SKM-1 treated with dmso at 0.1 percent for 144 hours (cell line): ENCODE measurements around the gene SSNA1.
A peak's percentile ranks its signal among the peaks of the same experiment; 100 is the strongest.

ENCODE experiments used
- DNase-seq: peaks from one replicate; lab custom pipeline; 2025; ENCODE audit not compliant: unreplicated experiment; lab: John Stamatoyannopoulos, UW

SSNA1 gene, protein sequence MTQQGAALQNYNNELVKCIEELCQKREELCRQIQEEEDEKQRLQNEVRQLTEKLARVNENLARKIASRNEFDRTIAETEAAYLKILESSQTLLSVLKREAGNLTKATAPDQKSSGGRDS

GRCh38 chr9:137188490-137189296 is at the start of gene SSNA1, which contains the start of gene ANAPC2:
Gene SSNA1 (plus strand): TSS chr9:137188676. CDS start chr9:137188727, 51 bp downstream.
Gene ANAPC2 (minus strand): TSS chr9:137188560. CDS start chr9:137188532, 28 bp downstream.
- peak; percentile 82 for DNase-seq

GRCh38 chr9:137138722-137139467 is 49.6 kb upstream of the SSNA1 start, which contains the start of gene GRIN1:
Gene GRIN1 (plus strand): TSS chr9:137139154. CDS start chr9:137139487, 333 bp downstream.
- no peak for DNase-seq

GRCh38 chr9:137139468-137140150 is 48.9 kb upstream of the SSNA1 start:
- DNase-seq: no peak

GRCh38 chr9:137140151-137141012 is 48.1 kb upstream of the SSNA1 start:
- DNase-seq: no peak

- no peak for DNase-seq
Observed at GRCh38 chr9:137141050-137141810, 47.2 kb upstream of the SSNA1 start.

- no peak for DNase-seq
Observed at GRCh38 chr9:137141976-137142936, 46.2 kb upstream of the SSNA1 start.

DNA sequence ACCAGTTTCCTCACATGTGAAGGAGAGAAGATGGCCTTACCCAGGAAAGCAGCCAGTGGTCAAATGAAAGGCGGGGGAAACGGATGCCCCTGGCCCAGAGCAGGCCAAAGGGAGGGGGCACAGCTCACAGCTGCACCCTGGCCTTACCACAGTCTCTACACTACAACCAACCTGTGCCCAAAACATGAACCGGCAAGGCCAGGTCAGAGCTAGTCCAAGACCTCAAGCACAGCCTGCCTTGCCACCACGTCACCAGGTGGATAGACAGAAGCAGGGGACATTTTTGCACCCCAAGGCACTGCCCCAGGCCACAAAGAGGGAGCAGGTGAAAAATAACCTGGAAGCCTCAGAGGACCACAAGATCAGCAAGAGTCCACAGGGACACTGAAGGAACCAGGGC is 45.0 kb upstream of the SSNA1 start:
- no peak for DNase-seq

DNA sequence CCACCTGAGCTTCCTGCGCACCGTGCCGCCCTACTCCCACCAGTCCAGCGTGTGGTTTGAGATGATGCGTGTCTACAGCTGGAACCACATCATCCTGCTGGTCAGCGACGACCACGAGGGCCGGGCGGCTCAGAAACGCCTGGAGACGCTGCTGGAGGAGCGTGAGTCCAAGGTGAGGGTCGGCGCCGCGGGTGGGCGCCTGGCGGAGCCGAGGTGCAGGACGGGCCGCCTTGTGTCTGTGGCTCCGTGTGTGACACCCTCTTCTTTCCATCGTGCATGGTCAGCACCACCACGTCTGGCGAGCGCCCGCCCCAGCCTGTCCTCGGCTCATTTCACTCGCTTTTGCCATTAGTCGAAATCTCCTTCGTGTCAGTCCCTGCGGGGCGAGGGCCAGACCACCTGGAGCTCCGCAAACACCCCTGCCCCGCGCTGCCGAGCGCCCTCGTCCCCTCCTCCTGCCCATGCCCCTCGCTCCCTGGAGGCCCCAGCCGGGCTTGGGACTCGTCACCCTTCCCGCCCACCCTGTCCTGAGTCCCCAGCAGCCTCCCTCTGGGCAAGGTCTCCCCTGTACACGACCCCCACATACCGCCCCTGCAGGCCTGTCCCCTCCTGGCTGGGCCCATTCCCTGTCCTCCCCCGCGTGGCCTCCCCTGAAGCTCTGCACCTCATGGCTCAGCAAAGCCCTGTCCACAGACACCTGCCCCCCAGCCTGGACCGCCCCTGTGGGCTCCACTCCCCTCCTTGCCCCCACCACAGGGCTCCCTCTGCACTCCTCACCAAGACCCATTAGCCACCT is 42.5 kb upstream of the SSNA1 start:
- no peak for DNase-seq

DNA sequence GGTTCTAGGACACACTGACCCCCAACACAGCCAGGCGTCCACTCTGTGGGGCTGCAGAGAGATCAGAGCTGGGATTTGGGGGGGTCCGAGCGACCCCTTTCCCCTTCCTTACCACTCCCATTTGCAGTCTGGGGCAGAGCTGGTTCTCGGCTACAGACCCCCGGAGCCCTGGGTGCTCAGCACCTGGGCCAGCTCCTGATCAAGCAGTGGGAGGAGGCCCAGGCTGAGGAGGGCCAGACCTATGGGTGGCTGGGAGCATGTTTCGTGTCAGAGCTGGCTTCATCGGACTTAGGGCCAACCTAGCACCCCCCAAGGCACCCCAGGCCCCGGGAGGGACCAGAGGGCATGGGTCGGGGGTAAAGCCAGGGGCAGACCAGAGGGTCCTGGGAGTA is 42.0 kb upstream of the SSNA1 start:
- DNase-seq: no peak

GRCh38 chr9:137147091-137147792 is 41.2 kb upstream of the SSNA1 start:
- DNase-seq: no peak

GRCh38 chr9:137147793-137148160 is 40.7 kb upstream of the SSNA1 start:
- no peak for DNase-seq

- no peak for DNase-seq
Observed at GRCh38 chr9:137148242-137148641, 40.2 kb upstream of the SSNA1 start.

- no peak for DNase-seq
Observed at GRCh38 chr9:137148661-137149060, 39.8 kb upstream of the SSNA1 start.

- no peak for DNase-seq
Observed at GRCh38 chr9:137149363-137149762, 39.1 kb upstream of the SSNA1 start.

- peak; percentile 92 for DNase-seq
Observed at GRCh38 chr9:137149942-137150616, 38.4 kb upstream of the SSNA1 start.

- peak; percentile 92 for DNase-seq
Observed at GRCh38 chr9:137150617-137151457, 37.6 kb upstream of the SSNA1 start.
